HG02943 (cell line): ENCODE results near the gene ABCA2.

ENCODE experiments used
- ATAC-seq: cut with Tn5 transposase; IDR thresholded peaks from one replicate; pipeline ENCODE4 v1.9.1; 2021; ENCODE audit warnings: mild to moderate bottlenecking, low read depth, moderate library complexity; ENCODE audit not compliant: unreplicated experiment

Gene ABCA2

DNA sequence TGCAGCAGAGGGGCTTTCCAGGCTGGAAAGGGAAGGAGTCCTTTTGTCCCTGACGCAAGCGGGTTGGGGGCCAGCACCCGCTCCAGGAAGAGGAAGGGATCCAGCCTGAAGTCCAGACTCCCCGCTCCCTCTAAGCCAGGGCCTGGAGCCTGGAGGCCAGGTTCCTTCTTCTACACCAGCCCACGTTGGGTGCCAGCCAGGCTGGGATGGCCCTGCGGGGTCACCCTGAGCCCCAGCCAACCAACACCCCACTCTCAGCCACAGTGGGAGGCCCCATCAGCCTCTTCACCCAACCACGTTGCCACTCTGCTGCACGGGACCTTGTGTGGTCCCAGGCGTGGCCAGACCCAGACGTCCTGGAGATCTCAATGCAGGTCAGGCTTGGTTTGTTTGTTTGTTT lies 4.8 kb upstream of the ABCA2 start:
- ATAC-seq = no peak

DNA sequence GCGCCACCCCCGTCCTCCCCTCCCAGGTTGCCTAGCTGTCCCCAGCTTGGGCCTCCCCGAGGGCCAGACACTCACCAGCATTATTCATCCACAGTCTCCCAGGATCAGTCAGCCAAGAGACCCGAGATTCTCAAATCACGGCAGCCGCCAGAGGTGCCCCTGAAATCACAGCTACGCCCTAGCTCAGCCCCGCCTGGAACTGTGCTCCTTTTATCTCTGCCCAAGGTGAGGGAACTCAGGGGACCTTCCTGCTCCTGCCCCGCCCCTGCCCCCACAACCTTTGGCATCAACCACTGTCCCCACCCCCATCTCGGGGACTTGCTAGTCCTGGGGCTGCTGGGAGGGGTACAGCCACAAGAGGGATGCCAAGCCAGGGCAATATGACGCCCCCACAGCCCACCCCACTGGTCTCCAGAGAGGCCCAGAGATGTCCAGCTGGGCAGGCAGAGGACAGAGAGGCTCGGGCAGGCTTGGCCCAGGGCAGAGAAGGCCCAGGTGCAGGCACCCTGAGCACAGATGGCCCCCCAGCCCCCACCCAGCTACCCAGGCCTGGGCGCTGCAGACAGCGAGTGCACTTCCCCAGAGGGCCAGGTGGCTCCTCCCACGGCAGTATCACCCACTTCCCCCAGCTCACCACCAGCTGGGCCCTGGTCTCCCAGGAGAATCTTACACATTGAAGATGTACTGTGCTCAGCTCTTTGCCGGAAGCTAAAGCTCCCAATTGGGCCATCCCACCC lies 4.0 kb upstream of the ABCA2 start, which contains the start of gene FUT7:
TSS of gene FUT7 (minus strand) at position 185 of the 737 bp plus-strand sequence. CDS start at position 88, 97 bp downstream.
- ATAC-seq = no peak

DNA sequence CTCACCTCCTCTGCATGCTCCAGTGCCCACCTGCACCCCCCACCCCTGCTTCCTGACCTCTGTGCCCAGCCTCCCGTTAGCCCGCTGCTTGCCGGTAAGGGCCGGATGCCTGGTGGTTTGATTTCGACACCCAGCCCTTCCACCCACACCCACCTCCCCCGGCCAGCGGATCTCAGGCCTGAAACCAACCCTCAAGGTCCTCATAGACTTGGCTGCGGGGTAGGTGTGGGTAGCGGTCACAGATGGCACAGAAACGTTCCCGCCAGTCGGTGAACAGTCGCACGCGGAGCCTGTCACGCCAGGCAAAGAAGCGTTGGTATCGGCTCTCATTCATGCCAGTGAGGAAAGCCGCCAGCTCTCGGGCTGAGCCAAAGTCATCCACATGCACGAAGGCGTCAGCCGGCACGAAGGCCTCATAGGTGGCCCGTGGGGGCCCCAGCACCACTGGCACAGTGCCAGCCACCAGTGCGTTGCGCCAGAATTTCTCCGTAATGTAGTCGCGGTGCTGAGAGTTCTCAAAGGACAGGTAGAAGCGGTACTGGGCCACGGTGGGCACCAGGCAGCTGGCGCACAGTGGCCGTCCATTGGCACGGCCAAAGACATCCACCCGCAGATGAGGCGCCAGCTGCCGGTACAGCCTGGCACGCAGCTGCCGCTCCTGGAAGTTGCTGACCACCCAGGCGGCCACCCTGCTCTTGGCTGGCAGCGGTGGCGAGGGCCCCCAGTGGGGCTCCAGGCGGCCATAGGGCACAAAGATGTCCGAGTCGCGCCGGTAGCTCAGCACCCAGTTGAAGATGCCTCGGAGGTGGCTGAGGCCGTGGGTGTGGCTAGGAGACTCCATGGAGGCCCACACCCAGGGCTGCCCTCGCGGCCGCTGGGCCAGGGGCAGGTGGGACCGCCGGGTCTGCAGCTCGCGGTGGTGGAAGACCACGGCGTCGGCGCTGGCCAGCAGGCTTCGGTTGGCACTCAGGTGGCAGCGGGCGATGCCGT lies 2.8 kb upstream of the ABCA2 start:
- ATAC-seq = no peak

DNA sequence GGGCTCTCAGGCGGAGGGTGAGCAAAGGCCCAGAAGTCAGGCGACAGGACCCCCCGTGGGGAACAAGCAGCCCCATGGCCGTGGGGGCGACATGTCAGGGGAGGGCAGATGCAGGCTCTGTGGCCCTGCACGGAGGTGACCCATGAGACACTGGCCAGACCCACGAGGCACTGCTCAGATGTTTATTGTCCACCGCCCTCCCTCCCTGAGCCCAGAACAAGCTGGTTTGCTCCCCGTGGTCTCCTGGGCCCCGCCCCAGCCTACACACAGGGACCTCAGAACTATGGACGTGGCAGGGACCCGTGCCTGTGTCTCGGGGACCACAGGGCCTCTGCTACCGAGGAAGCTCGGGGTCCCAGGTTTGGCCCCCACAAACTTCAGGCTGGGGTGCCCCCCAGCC lies 2.0 kb upstream of the ABCA2 start:
- ATAC-seq = no peak

DNA sequence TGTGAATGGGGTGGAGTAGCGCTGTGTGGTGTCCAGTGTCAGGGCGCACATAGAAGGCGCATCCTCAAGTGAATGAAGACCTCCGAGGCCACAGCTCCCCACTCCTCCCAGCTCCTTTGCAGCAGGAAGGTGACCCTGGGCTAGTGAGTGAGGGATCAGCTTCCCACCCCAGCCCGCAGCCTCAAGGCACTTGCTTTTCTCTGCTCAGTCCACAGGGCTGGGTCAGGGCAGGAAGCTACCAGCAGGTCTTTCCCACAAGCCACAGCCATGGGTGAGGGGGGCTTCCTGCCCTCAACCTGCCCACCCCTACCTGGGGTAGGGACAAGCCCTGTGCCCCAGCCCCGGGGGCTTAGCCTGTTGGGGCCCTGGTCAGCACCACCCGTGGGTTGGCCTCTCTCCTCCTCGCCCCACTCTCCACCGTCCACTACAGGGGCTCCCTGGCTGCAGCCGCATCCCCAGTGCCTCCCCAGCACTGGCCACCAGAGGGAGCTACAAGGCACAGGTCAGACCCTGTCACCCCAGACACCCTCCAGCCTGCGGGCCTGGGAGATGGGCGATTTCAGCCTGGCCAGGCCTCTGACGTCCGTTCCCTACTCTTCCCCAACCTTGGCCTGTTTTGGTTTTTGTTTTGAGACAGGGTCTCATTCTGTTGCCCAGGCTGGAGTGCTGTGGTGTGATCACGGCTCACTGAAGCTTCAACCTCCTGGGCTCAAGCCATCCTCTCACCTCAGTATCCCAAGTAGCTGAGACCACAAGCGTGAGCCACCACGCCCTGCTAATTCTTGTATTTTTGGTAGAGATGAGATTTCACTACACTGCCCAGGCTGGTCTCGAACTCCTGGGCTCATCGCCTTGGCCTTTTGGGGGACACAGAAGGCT lies 1.3 kb upstream of the ABCA2 start:
- no peak for ATAC-seq

DNA sequence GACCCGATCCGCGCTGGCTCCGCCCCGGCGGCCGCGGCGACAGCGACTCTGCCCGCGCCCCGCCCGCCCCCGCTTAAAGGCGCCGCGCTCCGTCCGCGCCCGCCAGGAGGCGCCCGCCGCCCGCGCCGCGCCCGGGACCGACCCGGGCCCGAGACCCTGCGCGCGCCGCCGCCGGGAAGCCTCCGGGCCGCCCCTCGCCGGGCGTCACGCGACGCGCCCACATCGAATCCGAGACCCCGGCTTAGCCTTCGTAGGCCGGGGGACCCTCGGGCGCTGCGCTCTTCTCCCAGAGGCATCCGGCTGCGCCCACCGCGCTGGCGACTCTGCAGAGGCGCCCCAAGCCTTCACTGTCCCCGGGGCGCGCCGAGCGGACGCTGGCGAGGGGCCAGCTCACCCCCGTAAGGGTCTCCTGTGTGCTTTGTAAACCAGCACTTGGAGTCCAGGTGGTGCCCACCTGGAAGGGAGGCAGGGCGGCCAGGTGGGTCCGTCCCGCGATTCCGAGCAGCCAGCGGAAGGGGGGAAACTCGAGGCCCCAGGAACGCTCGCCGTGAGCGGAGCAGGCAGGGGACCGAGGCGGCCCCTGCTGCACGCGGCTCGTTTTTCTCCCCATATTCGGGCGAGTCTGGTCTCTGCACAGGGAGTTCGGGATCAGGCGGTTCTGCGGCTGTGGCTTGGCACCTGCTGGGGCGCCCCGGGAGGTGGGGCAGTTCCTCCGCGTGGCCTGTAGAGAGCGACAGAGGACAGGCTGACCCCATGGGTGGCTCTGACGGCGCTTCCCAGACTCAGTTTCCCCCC lies 423 bp upstream of the ABCA2 start:
- ATAC-seq = no peak

DNA sequence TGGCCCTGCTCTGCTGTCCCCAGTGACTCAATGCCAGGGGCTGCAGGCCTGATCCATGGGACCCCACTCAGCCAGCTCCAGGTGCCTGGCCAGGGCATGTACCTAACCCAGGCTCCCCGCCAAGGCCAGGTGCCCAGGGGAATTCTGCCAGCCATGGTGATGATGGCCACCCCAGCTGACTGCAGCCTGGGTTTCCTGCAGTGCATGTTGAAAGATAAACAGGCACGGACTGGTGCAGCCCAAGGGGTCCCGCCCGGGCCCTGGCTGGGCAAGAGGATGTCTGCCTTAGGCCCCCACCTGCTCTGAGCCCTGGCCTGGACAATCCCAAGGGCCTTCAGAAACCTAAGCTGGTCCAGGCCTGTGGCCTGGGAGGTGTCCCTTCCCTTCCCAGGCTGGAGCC lies 1.2 kb downstream of the ABCA2 start:
- ATAC-seq = no peak

DNA sequence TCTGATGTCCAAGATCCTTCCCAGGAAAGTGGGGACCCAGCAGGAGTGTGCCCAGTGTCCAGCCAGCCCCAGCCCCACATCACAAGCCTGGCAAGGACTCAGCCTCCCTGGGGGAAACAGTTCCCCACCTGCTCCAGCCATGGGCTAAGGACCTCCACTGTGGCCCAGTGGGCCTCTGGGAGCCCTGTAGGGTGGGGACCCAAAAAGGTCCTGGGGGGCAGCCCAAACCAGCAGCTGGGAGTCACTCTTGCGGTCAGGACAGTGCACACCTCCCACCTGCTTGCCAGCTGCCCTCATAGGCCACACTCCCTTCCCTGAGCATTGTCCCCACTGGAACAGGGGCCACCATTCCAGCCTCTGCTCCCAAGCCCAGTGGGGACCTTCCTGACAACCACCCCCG lies 1.7 kb downstream of the ABCA2 start:
- ATAC-seq = no peak

DNA sequence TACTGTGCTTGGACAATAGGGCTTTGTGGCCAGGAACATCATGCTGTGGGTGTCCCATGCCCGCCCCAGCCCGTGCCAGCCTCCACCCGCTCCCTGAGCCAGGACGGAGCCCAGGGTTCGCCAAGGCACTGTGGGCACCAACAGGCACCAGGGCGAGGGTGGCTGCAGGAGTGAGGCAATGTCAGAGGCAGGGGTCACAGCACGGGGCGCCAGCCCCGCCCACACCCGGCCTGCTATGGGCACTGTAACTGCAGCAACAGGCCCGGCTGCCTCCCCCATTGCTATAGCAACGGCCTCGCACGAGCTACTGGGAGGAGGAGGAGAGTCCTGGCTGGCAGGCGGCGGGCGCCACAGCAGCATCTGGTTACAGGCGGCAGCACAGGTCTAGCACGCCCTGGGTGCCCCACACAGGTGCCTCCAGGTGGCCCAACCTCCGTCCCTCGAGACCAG lies 2.5 kb downstream of the ABCA2 start:
- ATAC-seq = no peak

DNA sequence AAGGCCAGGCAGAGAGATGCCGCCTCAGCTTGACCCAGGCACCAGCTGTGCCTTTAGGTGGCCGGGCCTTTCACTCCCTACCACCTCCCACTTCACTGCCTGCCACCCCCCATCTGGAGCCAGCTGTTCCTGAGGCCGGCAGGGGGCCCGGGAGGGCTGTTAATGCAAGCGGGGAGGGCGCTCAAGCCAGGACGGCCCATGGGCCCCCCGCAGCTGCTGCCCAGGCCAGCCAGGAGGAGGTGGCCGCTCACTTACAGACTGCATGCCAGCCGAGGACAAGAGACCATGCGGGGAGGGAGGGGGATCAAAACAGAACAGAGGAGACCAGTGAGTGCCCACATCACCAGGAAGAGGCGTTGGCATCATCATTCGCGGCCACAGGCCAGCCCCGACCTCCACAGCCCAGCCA lies 4.5 kb downstream of the ABCA2 start:
- ATAC-seq = no peak

DNA sequence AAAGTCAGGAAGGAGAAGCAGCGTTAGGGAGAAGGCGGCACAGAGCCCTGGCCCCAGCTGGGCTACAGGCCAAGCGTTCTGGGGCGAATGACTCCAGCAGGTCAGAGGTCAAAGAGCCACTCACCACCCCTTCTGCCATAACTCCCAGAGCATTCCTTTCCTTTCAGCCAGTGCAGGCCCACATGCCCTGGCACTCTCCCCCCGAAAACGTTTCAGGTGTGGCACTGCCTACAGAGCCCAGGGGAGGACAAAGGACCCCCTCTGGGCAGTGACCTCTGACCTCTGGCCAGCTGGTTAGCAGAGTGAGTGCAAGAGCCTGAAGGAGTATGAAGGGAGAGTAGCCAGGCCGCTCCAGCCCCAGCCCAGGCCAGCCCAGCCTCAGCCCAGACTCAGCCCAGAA lies 4.9 kb downstream of the ABCA2 start:
- ATAC-seq = no peak

DNA sequence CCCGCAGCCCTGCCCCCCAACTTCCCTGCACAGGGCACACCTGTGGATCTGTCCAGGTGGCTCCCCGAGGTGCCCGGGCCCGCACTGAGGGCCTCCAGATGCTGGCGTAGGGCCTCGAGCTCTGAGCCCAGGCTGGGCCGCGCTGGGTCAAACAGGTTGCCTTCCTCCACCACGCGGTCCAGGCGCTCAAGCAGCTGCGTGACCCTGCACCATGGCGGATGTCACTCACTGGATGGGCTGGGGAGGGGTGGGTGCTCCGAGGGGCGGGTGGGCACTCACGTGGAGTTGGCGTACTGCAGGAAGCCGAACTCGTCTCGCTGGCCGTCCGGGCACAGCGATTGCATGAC lies 5.4 kb downstream of the ABCA2 start:
- no peak for ATAC-seq

DNA sequence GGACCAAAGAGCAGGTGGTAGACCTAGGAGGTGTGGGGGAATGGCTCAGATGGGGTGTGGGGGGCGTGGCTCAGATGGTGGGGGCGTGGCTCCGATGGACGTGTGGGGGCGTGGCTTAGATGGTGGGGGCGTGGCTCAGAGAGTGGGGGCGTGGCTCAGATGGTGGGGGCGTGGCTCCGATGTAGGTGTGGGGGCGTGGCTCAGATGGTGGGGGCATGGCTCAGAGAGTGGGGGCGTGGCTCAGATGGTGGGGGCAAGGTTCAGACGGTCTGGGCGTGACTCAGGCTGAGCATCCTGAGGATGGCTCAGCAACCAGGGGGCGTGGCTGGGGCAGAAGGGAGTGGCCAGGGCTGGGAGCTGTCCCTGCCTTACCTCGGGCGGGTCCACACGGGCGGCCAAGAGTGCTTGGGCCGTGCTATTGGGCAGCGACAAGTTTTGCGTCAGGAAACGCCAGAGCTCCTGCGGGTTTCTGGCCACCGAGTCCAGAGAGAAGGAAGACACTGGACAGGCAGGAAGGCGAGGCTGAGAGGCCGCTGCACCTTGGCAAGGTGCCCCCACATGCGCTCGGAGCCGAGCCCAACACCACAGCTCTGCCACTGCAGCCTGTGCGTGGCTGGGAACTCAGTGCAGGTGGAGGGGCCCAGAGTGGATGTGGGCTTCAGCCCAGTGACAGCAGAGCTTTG lies 5.9 kb downstream of the ABCA2 start:
- ATAC-seq = no peak

DNA sequence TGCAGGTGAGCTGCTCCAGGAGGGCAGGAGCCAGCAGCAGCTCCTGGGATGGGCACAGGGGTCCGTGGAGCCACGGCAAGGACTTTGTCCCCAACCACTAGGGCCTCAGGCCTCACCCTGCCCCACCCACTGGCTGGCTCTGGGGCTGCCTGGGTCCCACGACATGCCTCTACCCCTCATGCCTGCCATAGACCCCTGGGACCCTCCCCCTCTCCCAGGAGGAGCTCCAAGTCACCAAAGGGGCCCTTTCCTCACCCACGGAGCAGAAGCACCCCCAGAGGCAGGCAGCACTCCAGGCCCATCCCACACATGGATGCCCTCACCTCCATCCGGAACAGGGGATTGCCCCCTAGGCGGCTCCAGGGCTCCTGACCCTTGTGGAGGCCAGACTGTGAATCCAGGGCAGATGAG lies 6.5 kb downstream of the ABCA2 start:
- no peak for ATAC-seq

DNA sequence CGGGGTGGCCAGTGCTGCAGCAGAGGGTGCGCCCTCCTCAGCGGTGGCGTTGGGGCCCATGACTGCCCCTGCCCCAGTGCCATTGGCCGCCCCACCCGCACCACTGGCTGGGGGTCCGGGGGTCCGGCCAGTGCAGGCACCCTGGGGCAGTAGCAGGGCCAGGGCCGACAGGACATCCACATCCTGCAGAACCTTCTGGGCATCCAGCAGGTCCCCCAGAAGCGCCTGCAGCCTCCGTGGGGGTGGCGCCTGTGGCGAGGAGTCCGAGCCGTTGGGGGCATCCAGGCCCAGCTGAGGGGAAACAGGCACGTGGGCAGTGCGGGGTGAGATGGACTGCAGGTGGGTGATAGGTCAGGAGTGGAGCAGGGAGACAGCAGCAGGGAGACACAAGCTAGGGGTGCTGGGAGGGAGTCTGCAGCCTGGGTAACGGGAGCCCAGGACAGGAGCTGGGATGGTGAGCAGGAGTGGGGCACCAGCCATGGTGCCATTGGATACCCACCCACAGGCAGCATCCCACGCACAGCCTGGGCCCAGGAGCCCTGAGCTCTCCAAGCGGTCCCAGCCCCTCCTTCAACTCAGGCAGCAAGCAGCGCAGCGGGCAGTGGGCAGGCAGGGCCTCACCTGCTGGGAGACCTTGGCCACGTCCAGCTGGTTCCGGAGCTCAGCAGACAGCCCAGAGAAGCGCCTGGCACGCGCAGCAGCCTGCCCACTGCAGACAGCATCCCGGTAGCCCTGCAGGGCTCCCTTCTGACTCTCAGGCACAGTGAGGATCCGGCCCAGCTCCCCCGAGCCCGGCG lies 7.1 kb downstream of the ABCA2 start:
- ATAC-seq = no peak

DNA sequence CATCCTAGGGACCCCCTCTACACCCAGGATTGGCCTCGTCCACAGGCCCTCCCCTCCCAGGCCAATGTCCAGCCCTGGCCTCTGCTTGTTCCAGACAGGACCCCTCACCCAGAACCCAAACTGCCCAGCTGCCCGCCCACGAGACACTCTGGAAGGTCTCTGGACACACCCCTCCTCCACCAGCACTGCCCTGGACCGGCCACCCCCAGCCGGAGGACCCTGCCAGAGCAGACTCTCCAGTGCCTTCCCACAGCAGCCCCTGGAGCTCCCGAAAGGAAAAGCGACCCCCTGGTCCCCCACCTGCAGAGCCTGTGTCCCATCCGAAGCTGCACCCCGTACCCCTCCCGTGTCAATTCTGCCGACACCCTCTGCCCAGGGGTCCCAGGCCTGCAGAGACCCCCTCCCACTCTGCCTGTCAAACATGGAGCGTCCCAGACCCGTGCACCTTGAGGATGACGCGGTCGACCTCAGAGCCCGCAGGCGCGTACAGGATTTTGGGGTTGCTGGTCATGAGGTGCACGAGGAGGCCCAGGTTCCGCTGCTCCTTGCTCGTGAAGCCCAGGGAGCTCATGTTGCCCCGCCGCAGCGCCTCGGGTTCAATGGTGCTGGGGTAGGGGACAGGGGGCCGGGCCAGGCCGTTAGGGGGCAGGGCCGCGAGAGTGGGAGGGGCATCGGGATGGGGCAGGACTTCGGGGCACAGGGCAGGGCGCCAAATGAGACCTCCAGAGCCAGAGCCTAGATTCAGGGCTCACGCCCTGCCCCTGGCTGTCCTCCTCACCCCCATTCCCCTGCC lies 8.0 kb downstream of the ABCA2 start:
- ATAC-seq = no peak

DNA sequence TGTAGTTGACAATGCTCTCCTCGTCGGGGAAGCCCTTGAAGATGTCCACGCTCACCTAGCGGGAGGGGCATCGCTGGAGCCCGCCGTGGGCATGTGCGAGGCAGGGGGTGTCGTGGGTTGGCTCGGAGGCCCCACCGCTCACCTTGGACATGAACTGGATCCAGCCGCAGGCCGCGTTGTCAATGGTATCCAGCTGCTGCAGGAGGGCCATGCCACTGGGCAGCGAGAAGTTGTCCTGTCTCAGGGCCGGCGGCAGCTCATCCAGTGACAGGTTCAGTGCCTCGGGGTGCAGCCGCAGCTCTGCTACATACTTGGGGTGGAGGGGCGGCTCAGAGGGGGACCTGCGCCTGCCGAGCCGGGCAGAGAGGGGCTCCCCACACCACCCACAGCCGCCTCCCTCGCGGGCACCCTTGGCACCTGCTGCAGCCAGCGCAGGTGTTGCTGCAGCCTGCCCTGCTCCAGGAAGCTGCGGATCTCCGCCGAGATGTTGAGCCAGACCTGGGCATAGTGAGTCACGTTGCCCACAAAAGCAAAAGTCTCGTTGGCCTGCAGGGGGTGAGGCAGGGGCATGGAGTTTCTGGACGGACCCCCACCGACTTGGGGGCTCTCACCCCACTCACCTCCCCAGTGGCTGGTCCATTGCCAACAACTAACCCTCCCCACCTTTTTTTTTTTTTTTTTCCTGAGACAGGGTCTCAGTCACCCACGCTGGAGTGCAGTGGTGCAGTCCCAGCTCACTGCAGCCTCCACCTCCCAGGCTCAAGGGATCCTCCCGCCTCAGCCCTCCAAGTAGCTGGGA lies 9.1 kb downstream of the ABCA2 start:
- ATAC-seq = no peak
